GM13976 (cell line): Measurements from ENCODE around the gene MTREX.

Experiments
- DNase-seq: peaks from one replicate; pipeline ENCODE4 v3.0.0; 2012; ENCODE audit warnings: low spot score
- CTCF ChIP-seq: IDR thresholded peaks from 2 replicates; pipeline ENCODE4 v1.5.1; 2012; ENCODE audit warnings: borderline replicate concordance, mild to moderate bottlenecking; ENCODE audit not compliant: insufficient read depth; ENCODE audit errors: extremely low read depth, missing control alignments, control extremely low read depth
- in situ Hi-C: fragments of 300-500 bp; cut with MboI; formaldehyde crosslinking; loops from one replicate; pipeline ENCODE4 v1.12.0; 2022; ENCODE audit warnings: low sequenced_read_pairs, mixed read lengths, inconsistent platforms; ENCODE audit not compliant: unreplicated experiment

The MTREX gene

GRCh38 chr5:55385227-55385626 is 77.4 kb downstream of the MTREX start:
- no peak for DNase-seq
- no peak for TF ChIP-seq CTCF
- in situ Hi-C loops: no loop called here

- in situ Hi-C loops: no loop called here
- no peak for TF ChIP-seq CTCF
- DNase-seq: no peak
Measured at GRCh38 chr5:55385846-55386245, 78.1 kb downstream of the MTREX start.

- in situ Hi-C loops: no loop called here
- TF ChIP-seq CTCF: no peak
- DNase-seq: no peak
Measured at GRCh38 chr5:55386356-55386755, 78.6 kb downstream of the MTREX start.

- no peak for DNase-seq
- TF ChIP-seq CTCF: no peak
- in situ Hi-C loops: no loop called here
Measured at GRCh38 chr5:55387865-55388264, 80.1 kb downstream of the MTREX start.

GRCh38 chr5:55391707-55392106 is 83.9 kb downstream of the MTREX start:
- no peak for DNase-seq
- no peak for TF ChIP-seq CTCF
- in situ Hi-C loops: no loop called here

GRCh38 chr5:55392669-55393068 is 84.9 kb downstream of the MTREX start:
- in situ Hi-C loops: no loop called here
- no peak for DNase-seq
- TF ChIP-seq CTCF: no peak
